H1 (cell line): ENCODE results near the gene SLC2A3. TPM values are rescaled to one million over a fixed set of nuclear protein-coding genes. Genes with fewer than 3 reads are reported as not detected.

Experiments used
- CTCF ChIA-PET: fragments of 300-600 bp; sonication (Branson Sonifier 250); formaldehyde crosslinking; loops from one replicate; lab custom pipeline; 2021; ENCODE audit not compliant: partially characterized antibody; lab: Charles Lee
- POLR2A ChIA-PET: fragments of 300-600 bp; sonication (Branson Sonifier 250); formaldehyde crosslinking; loops from one replicate; lab custom pipeline; 2021; ENCODE audit warnings: inconsistent platforms; ENCODE audit not compliant: partially characterized antibody; lab: Charles Lee
- DNase-seq, 2 experiments: peaks; one replicate each; pipeline versions ENCODE4 v3.0.0 to v3.0.0-alpha.2; 2010 to 2022; ENCODE audit warnings: low spot score in 2 of 2, low read depth in 1 of 2, mixed read lengths in 1 of 2
- FAIRE-seq: peaks from 2 replicates; lab custom pipeline; 2011; peaks lifted over from hg19 to GRCh38; lab: Jason Lieb, UNC
- H2AFZ ChIP-seq: 2 replicates; pipeline ENCODE4 v1.8.1; 2012; ENCODE audit warnings: low read length, inconsistent platforms
- H2AK5ac ChIP-seq: 2 replicates; pipeline ENCODE4 v1.6.1; 2013; ENCODE audit warnings: low read depth, low read length
- H2BK120ac ChIP-seq: replicated peaks from 2 replicates; pipeline ENCODE3; 2013; ENCODE audit warnings: low read depth, low read length, inconsistent platforms
- H2BK12ac ChIP-seq: 2 replicates; pipeline ENCODE4 v1.6.1; 2013; ENCODE audit warnings: low read depth, low read length
- H2BK15ac ChIP-seq: 2 replicates; pipeline ENCODE4 v1.6.1; 2013; ENCODE audit warnings: low read length
- H2BK20ac ChIP-seq: 2 replicates; pipeline ENCODE4 v1.6.1; 2013; ENCODE audit warnings: low read length
- H2BK5ac ChIP-seq: 2 replicates; pipeline ENCODE4 v1.6.1; 2013; ENCODE audit warnings: low read depth, low read length
- H3K14ac ChIP-seq: 2 replicates; pipeline ENCODE4 v1.6.1; 2013; ENCODE audit warnings: inconsistent platforms; ENCODE audit not compliant: insufficient read length
- H3K18ac ChIP-seq: 2 replicates; pipeline ENCODE4 v1.6.1; 2013; ENCODE audit warnings: low read length; ENCODE audit errors: extremely low read depth
- H3K23ac ChIP-seq: 2 replicates; pipeline ENCODE4 v1.6.1; 2013; ENCODE audit warnings: inconsistent platforms; ENCODE audit not compliant: insufficient read length
- H3K23me2 ChIP-seq: 2 replicates; pipeline ENCODE4 v1.6.1; 2013; ENCODE audit warnings: low read depth, low read length
- H3K27ac ChIP-seq: 2 replicates; pipeline ENCODE4 v1.6.1; 2011; ENCODE audit warnings: low read depth, low read length, inconsistent platforms
- H3K27me3 ChIP-seq, 4 experiments: replicated peaks in 1 of 4; 1 replicate in 1 of 4; 2 replicates in 3 of 4; pipeline versions ENCODE4 v1.6.1 to v1.8.1; 2011 to 2013; ENCODE audit warnings: low read length in 3 of 4, mild to moderate bottlenecking in 3 of 4, inconsistent platforms in 2 of 4, mixed read lengths in 2 of 4, moderate library complexity in 1 of 4; ENCODE audit not compliant: control insufficient read depth in 3 of 4, insufficient read depth in 3 of 4; ENCODE audit errors: extremely low read depth in 1 of 4
- H3K36me3 ChIP-seq, 4 experiments: 2 replicates each; pipeline versions ENCODE4 v1.6.1 to v1.8.1; 2011 to 2013; ENCODE audit warnings: mild to moderate bottlenecking in 4 of 4, low read length in 3 of 4, moderate library complexity in 2 of 4, control low read depth in 1 of 4, inconsistent platforms in 1 of 4; ENCODE audit not compliant: insufficient read depth in 4 of 4, control insufficient read depth in 2 of 4
- H3K4ac ChIP-seq: replicated peaks from 2 replicates; pipeline ENCODE3; 2013; ENCODE audit warnings: low read length, low read depth, mixed read lengths, inconsistent platforms; ENCODE audit not compliant: insufficient read length
- H3K4me1 ChIP-seq, 4 experiments: replicated peaks in 1 of 4; 1 replicate in 1 of 4; 2 replicates in 3 of 4; pipeline versions ENCODE4 v1.6.1 to v1.8.1; 2011 to 2013; ENCODE audit warnings: low read length in 3 of 4, inconsistent platforms in 2 of 4, mixed read lengths in 1 of 4; ENCODE audit not compliant: insufficient read depth in 4 of 4, control insufficient read depth in 3 of 4
- H3K4me2 ChIP-seq, 2 experiments: 2 replicates each; pipeline versions ENCODE4 v1.6.1 to v1.8.1; 2011 to 2013; ENCODE audit warnings: low read depth in 2 of 2, low read length in 2 of 2, control low read depth in 1 of 2, inconsistent platforms in 1 of 2, mild to moderate bottlenecking in 1 of 2; ENCODE audit not compliant: insufficient read depth in 1 of 2
- H3K4me3 ChIP-seq, 4 experiments: fragments of 200-600, 300-600 bp in 1 of 4; sonication (generic), shearing (Covaris generic), sonication (Bioruptor Twin) in 1 of 4; 2 replicates each; pipeline versions ENCODE4 v1.5.1 to v1.8.1; 2011 to 2016; ENCODE audit warnings: low read length in 4 of 4, low read depth in 3 of 4, control low read depth in 2 of 4, inconsistent platforms in 2 of 4, mild to moderate bottlenecking in 2 of 4, mixed read lengths in 1 of 4, moderate library complexity in 1 of 4; ENCODE audit not compliant: insufficient read depth in 2 of 4; ENCODE audit errors: extremely low read depth in 1 of 4
- H3K56ac ChIP-seq: replicated peaks from 2 replicates; pipeline ENCODE3; 2013; ENCODE audit warnings: low read depth, mild to moderate bottlenecking, mixed read lengths, low read length, inconsistent platforms; ENCODE audit not compliant: insufficient read length
- H3K79me1 ChIP-seq: 2 replicates; pipeline ENCODE4 v1.6.1; 2013; ENCODE audit warnings: low read depth, low read length, control low read depth
- H3K79me2 ChIP-seq, 2 experiments: 2 replicates each; pipeline versions ENCODE4 v1.6.1 to v1.8.1; 2012 to 2013; ENCODE audit warnings: low read length in 2 of 2, mild to moderate bottlenecking in 2 of 2, inconsistent platforms in 1 of 2; ENCODE audit not compliant: insufficient read depth in 2 of 2, control insufficient read depth in 1 of 2
- H3K9ac ChIP-seq, 4 experiments: replicated peaks in 1 of 4; 1 replicate in 1 of 4; 2 replicates in 3 of 4; pipeline versions ENCODE4 v1.6.1 to v1.8.1; 2011 to 2013; ENCODE audit warnings: low read depth in 3 of 4, low read length in 3 of 4, control low read depth in 2 of 4, mild to moderate bottlenecking in 2 of 4, moderate library complexity in 2 of 4, inconsistent platforms in 1 of 4; ENCODE audit errors: extremely low read depth in 1 of 4
- H3K9me3 ChIP-seq, 2 experiments: 2 replicates each; pipeline versions ENCODE4 v1.6.1 to v1.8.1; 2012 to 2013; ENCODE audit warnings: mild to moderate bottlenecking in 2 of 2, moderate library complexity in 2 of 2, control low read depth in 1 of 2, inconsistent platforms in 1 of 2, low read depth in 1 of 2, low read length in 1 of 2, mixed read lengths in 1 of 2; ENCODE audit not compliant: insufficient read depth in 2 of 2
- H4K20me1 ChIP-seq, 2 experiments: replicated peaks in 1 of 2; 2 replicates each; pipeline versions ENCODE3 to v1.8.1; 2011 to 2013; ENCODE audit warnings: inconsistent platforms in 2 of 2, low read length in 2 of 2, mild to moderate bottlenecking in 1 of 2; ENCODE audit not compliant: insufficient read depth in 2 of 2, control insufficient read depth in 1 of 2
- H4K5ac ChIP-seq: 2 replicates; pipeline ENCODE4 v1.6.1; 2013; ENCODE audit warnings: low read length, low read depth, mixed read lengths, inconsistent platforms; ENCODE audit not compliant: insufficient read length
- H4K8ac ChIP-seq: 2 replicates; pipeline ENCODE4 v1.8.0; 2013; ENCODE audit warnings: mild to moderate bottlenecking, moderate library complexity, low read length, inconsistent platforms; ENCODE audit not compliant: insufficient read depth; ENCODE audit errors: extremely low read depth
- H4K91ac ChIP-seq: replicated peaks from 2 replicates; pipeline ENCODE3; 2013; ENCODE audit warnings: low read length, mixed read lengths, inconsistent platforms; ENCODE audit not compliant: insufficient read length
- ATF3 ChIP-seq: IDR thresholded peaks from 2 replicates; pipeline ENCODE4 v1.6.1; 2011; ENCODE audit warnings: low read depth, mild to moderate bottlenecking, low read length; ENCODE audit not compliant: insufficient read depth
- BRCA1 ChIP-seq: IDR thresholded peaks from 2 replicates; pipeline ENCODE4 v1.6.1; 2012; ENCODE audit warnings: low read depth, low read length, improper control_type of control experiment
- CEBPB ChIP-seq: IDR thresholded peaks from 2 replicates; pipeline ENCODE4 v1.6.1; 2012; ENCODE audit warnings: low read depth, low read length
- CHD2 ChIP-seq: IDR thresholded peaks from 2 replicates; pipeline ENCODE4 v1.6.1; 2012; ENCODE audit warnings: low read length, improper control_type of control experiment
- EGR1 ChIP-seq: IDR thresholded peaks from 2 replicates; pipeline ENCODE4 v1.6.1; 2011; ENCODE audit warnings: low read depth, low read length, borderline replicate concordance
- FOSL1 ChIP-seq: IDR thresholded peaks from 2 replicates; pipeline ENCODE4 v1.6.1; 2011; ENCODE audit warnings: mild to moderate bottlenecking, low read depth, low read length, moderate library complexity; ENCODE audit not compliant: insufficient read depth
- GTF2F1 ChIP-seq: IDR thresholded peaks from 2 replicates; pipeline ENCODE4 v1.6.1; 2012; ENCODE audit warnings: low read depth, low read length, improper control_type of control experiment, borderline replicate concordance
- JUN ChIP-seq: IDR thresholded peaks from 2 replicates; pipeline ENCODE4 v1.6.1; 2011; ENCODE audit warnings: low read depth, mild to moderate bottlenecking, improper control_type of control experiment, low read length
- NRF1 ChIP-seq: IDR thresholded peaks from 2 replicates; pipeline ENCODE4 v1.6.1; 2011; ENCODE audit warnings: mild to moderate bottlenecking, low read depth, low read length, improper control_type of control experiment
- SIN3A ChIP-seq, 2 experiments: IDR thresholded peaks in 1 of 2; conservative IDR thresholded peaks in 1 of 2; 2 replicates each; pipeline ENCODE4 v1.6.1; 2011 to 2012; ENCODE audit warnings: low read length in 2 of 2, improper control_type of control experiment in 1 of 2, low read depth in 1 of 2, mild to moderate bottlenecking in 1 of 2
- SIRT6 ChIP-seq: IDR thresholded peaks from one replicate; pipeline ENCODE4 v1.7.1; 2012; ENCODE audit warnings: low read length, inconsistent platforms
- USF2 ChIP-seq: IDR thresholded peaks from 2 replicates; pipeline ENCODE4 v1.6.1; 2011; ENCODE audit warnings: low read length, improper control_type of control experiment
- WGBS, 2 experiments: shearing (Covaris generic) in 1 of 2; methylation state at CpG; one replicate each; pipeline versions ENCODE4 v1.1.6 to v1.1.7; 2013 to 2015; ENCODE audit warnings: low lambda C conversion rate in 2 of 2, mixed read lengths in 2 of 2, inconsistent platforms in 1 of 2, low coverage in 1 of 2, missing lambda C conversion rate in 1 of 2; ENCODE audit not compliant: insufficient replicate concordance in 2 of 2, insufficient coverage in 1 of 2, insufficient read length in 1 of 2; ENCODE audit errors: extremely low coverage in 1 of 2, missing lambda C conversion rate in 1 of 2; 5-methylcytosine and 5-hydroxymethylcytosine counted together
- polyA plus RNA-seq, 7 experiments: library from polyadenylated mRNA; depleted of rRNA in 3 of 7; stranded (reverse) in 5 of 7; unstranded in 2 of 7; fragments of >200 nt in 5 of 7; fragments of 200-250 nt in 2 of 7; gene quantifications; 1 replicate in 5 of 7; 2 replicates in 1 of 7; 4 replicates in 1 of 7; pipeline versions ENCODE4 v1.2.1 to v1.2.3, GENCODE V29; 2011 to 2013; ENCODE audit warnings: missing spikeins in 2 of 7, mixed read lengths in 2 of 7
- total RNA-seq: library from RNA; stranded (reverse); fragmentation: NEBNext Ultra II Directional; extraction: Animal tissue kit (Norgen Biotek cat#: 25700); gene quantifications from 2 replicates; pipeline ENCODE4 v1.2.1, GENCODE V29; 2021

SLC2A3 gene
- total and polyA plus RNA-seq, 2 of the 8 experiments (the other 6 are each of a cell fraction or from before 2014, with no cell fraction given), result 417 to 688 TPM

GRCh38 chr12:7959278-7959677, 23.3 kb upstream of the SLC2A3 start:
- TF ChIP-seq SIRT6 (no peak), ATF3 (no peak), EGR1 (no peak), JUN (no peak), FOSL1 (no peak), SIN3A (conservative IDR thresholded peaks at IDR 0.05 in 1 of 2, IDR thresholded peaks at IDR 0.05 in 1 of 2; ENCODE audit: low read depth in 1 of 2, low read length in 2 of 2) (no peak), CEBPB (no peak), CHD2 (no peak), GTF2F1 (no peak), USF2 (no peak), BRCA1 (no peak), NRF1 (no peak)
- Histone ChIP-seq H2BK15ac (no peak overlapping the region), H4K5ac (no peak overlapping the region), H3K4me3 (peak overlapping the region in 1 of 4 experiments; percentile 63; a peak in 3 of 8 replicates), H2AFZ (no peak overlapping the region), H3K23me2 (peaks cover 7% of the 10 kb centered on the region), H2BK5ac (no peak overlapping the region), H2BK20ac (0 out of 2 replicates have a peak overlapping the region, but pooled peaks have one; percentile 43), H4K8ac (no peak overlapping the region), H2BK12ac (peak overlapping the region; percentile 35; the same call in 1 of the 2 replicates), H3K9ac (no peak overlapping the region), H3K79me1 (no peaks in the 10 kb centered on the region), H4K91ac (no peak overlapping the region), H3K27ac (no peak overlapping the region), H2BK120ac (no peak overlapping the region), H3K18ac (no peak overlapping the region), H4K20me1 (no peaks in the 10 kb centered on the region), H3K4me1 (peaks cover 0 to 6% (median 3%) of the 10 kb centered on the region in 4 experiments; a peak in 6 of 7 replicates), H3K79me2 (no peaks in the 10 kb centered on the region), H3K27me3 (no peaks in the 10 kb centered on the region), H3K56ac (no peak overlapping the region), H2AK5ac (0 out of 2 replicates have a peak overlapping the region, but pooled peaks have one; percentile 68), H3K23ac (no peak overlapping the region), H3K4ac (no peak overlapping the region), H3K14ac (no peak overlapping the region), H3K36me3 (no peaks in the 10 kb centered on the region), H3K4me2 (peak overlapping the region; percentile 65 to 81), H3K9me3 (no peaks in the 10 kb centered on the region)
- WGBS, 2 experiments, result 67% methylated on average over 1 of the region's 1 CpG; no CpG with 5 or more reads in 1 of the 2 experiments
- ChIA-PET CTCF (interaction anchor here (1.4 to 5.8 kb wide), 7 partner anchors 11 to 119 kb away, joined by 3 to 73 read pairs (median 7); partner anchors contain the start of gene SLC2A3), POLR2A (interaction anchor here (0.7 to 14.8 kb wide), 15 partner anchors 8 to 96 kb away, joined by 3 to 300 read pairs (median 5); partner anchors contain the start of gene SLC2A3)
- FAIRE-seq (no peak), DNase-seq (no peak)
